Measurements from ENCODE around the gene ABCB11. TPM values are rescaled to one million over a fixed set of nuclear protein-coding genes. Genes with fewer than 3 reads are reported as not detected.

The ABCB11 gene
- total and polyA plus RNA-seq, 9 of the 15 experiments (the other 6 are each of a cell fraction or from before 2014, with no cell fraction given): 0.04 to 0.51 (median 0.10) TPM; not detected in 1

- TF ChIP-seq, protein P1, sequence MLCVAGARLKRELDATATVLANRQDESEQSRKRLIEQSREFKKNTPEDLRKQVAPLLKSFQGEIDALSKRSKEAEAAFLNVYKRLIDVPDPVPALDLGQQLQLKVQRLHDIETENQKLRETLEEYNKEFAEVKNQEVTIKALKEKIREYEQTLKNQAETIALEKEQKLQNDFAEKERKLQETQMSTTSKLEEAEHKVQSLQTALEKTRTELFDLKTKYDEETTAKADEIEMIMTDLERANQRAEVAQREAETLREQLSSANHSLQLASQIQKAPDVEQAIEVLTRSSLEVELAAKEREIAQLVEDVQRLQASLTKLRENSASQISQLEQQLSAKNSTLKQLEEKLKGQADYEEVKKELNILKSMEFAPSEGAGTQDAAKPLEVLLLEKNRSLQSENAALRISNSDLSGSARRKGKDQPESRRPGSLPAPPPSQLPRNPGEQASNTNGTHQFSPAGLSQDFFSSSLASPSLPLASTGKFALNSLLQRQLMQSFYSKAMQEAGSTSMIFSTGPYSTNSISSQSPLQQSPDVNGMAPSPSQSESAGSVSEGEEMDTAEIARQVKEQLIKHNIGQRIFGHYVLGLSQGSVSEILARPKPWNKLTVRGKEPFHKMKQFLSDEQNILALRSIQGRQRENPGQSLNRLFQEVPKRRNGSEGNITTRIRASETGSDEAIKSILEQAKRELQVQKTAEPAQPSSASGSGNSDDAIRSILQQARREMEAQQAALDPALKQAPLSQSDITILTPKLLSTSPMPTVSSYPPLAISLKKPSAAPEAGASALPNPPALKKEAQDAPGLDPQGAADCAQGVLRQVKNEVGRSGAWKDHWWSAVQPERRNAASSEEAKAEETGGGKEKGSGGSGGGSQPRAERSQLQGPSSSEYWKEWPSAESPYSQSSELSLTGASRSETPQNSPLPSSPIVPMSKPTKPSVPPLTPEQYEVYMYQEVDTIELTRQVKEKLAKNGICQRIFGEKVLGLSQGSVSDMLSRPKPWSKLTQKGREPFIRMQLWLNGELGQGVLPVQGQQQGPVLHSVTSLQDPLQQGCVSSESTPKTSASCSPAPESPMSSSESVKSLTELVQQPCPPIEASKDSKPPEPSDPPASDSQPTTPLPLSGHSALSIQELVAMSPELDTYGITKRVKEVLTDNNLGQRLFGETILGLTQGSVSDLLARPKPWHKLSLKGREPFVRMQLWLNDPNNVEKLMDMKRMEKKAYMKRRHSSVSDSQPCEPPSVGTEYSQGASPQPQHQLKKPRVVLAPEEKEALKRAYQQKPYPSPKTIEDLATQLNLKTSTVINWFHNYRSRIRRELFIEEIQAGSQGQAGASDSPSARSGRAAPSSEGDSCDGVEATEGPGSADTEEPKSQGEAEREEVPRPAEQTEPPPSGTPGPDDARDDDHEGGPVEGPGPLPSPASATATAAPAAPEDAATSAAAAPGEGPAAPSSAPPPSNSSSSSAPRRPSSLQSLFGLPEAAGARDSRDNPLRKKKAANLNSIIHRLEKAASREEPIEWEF (CRISPR knock-in tag; IDR thresholded peaks at IDR 0.05): no peak
- no peak for TF ChIP-seq CHD1 (IDR thresholded peaks at IDR 0.05; ENCODE audit: low read length)
- no peak for TF ChIP-seq MBD2 (IDR thresholded peaks at IDR 0.05; ENCODE audit: borderline replicate concordance, low read depth)
- peak; percentile 66 for TF ChIP-seq NFIC (IDR thresholded peaks at IDR 0.05)
- peak; percentile 50 for TF ChIP-seq FOSL1 (tag; conservative IDR thresholded peaks at IDR 0.05)
- TF ChIP-seq FOXA3 (CRISPR knock-in tag; conservative IDR thresholded peaks at IDR 0.05 in 1 of 2, IDR thresholded peaks at IDR 0.05 in 1 of 2): no peak
- peak; percentile 82 for TF ChIP-seq TEAD4 (IDR thresholded peaks at IDR 0.05; ENCODE audit: low read length)
- TF ChIP-seq TEAD4 (CRISPR knock-in tag; IDR thresholded peaks at IDR 0.05; ENCODE audit: borderline replicate concordance): no peak
- peak; percentile 29; the same call in 1 of the 2 replicates for TF ChIP-seq FOXM1 (IDR thresholded peaks at IDR 0.05; ENCODE audit: low read depth)
- no peak for TF ChIP-seq FOXM1 (CRISPR knock-in tag; IDR thresholded peaks at IDR 0.05; ENCODE audit: low read depth)
- TF ChIP-seq BHLHE40 (IDR thresholded peaks at IDR 0.05; ENCODE audit: low read length): no peak
- peak; percentile 34; the same call in 1 of the 2 replicates for TF ChIP-seq HES1 (IDR thresholded peaks at IDR 0.05; ENCODE audit: low read depth)
- no peak for TF ChIP-seq SETDB1 (IDR thresholded peaks at IDR 0.05; ENCODE audit: low read length)
- no peak for TF ChIP-seq CREBBP (IDR thresholded peaks at IDR 0.05; ENCODE audit: low read depth, low read length)
- TF ChIP-seq MLX (CRISPR knock-in tag; conservative IDR thresholded peaks at IDR 0.05): no peak
- TF ChIP-seq BRF1 (IDR thresholded peaks at IDR 0.05; ENCODE audit: borderline replicate concordance, extremely low read depth, insufficient read length): no peak
- TF ChIP-seq NFE2 (IDR thresholded peaks at IDR 0.05; ENCODE audit: low read depth): no peak
- no peak for TF ChIP-seq NEUROD1 (IDR thresholded peaks at IDR 0.05; ENCODE audit: borderline replicate concordance, low read depth, low read length, partially characterized antibody)
- TF ChIP-seq TBL1XR1 (IDR thresholded peaks at IDR 0.05; ENCODE audit: low read length in 2 of 2): peak in 1 of 2 experiments; percentile 53; a peak in 1 of 4 replicates
- TF ChIP-seq ZBTB8A (IDR thresholded peaks at IDR 0.05; ENCODE audit: partially characterized antibody): no peak
- TF ChIP-seq ZNF445 (CRISPR knock-in tag; IDR thresholded peaks at IDR 0.05; ENCODE audit: low read depth): no peak
- TF ChIP-seq NCOA2 (IDR thresholded peaks at IDR 0.05; ENCODE audit: partially characterized antibody in 2 of 2): no peak
- no peak for TF ChIP-seq LCOR (CRISPR knock-in tag; IDR thresholded peaks at IDR 0.05)
These were observed 32.4 kb downstream of the ABCB11 start (continued) for GRCh38 chr2:168998609-168999211.
